Nephron (organoid): Measurements from ENCODE around the gene IKBKG.
A peak's percentile ranks its signal among the peaks of the same experiment; 100 is the strongest.

ENCODE experiments used
- H3K27ac Mint-ChIP-seq, 3 experiments: 2 replicates each; pipeline ENCODE4 v1.8.0; 2020; ENCODE audit warnings: mixed read lengths in 3 of 3, mild to moderate bottlenecking in 2 of 3, moderate library complexity in 1 of 3
- H3K27me3 Mint-ChIP-seq: 2 replicates; pipeline ENCODE4 v1.8.0; 2021; ENCODE audit warnings: low read depth, mild to moderate bottlenecking, moderate library complexity, mixed read lengths
- H3K36me3 Mint-ChIP-seq: 2 replicates; pipeline ENCODE4 v1.8.0; 2020; ENCODE audit warnings: low read depth, mixed read lengths
- H3K4me1 Mint-ChIP-seq: 2 replicates; pipeline ENCODE4 v1.8.0; 2020; ENCODE audit warnings: mixed read lengths
- H3K4me3 Mint-ChIP-seq, 3 experiments: 2 replicates each; pipeline ENCODE4 v1.8.0; 2020; ENCODE audit warnings: mild to moderate bottlenecking in 3 of 3, mixed read lengths in 3 of 3, moderate library complexity in 2 of 3
- H3K9me3 Mint-ChIP-seq: 2 replicates; pipeline ENCODE4 v1.8.0; 2020; ENCODE audit warnings: mixed read lengths
- CTCF ChIP-seq, 3 experiments: fragments of 200-600 bp; sonication (generic); IDR thresholded peaks; one replicate each; pipeline ENCODE4 v1.5.0; 2021; ENCODE audit warnings: antibody characterized with exemption in 3 of 3; ENCODE audit not compliant: unreplicated experiment in 3 of 3

The IKBKG gene

GRCh38 chrX:154513716-154514115 lies 33.7 kb upstream of the IKBKG start:
- H3K27me3 Mint-ChIP-seq = peaks cover under 1% of the 10 kb centered on the region
- peak overlapping the region; percentile 63 to 74 (median 65) for H3K4me3 Mint-ChIP-seq
- TF ChIP-seq CTCF (IDR thresholded peaks at IDR 0.05; ENCODE audit: unreplicated experiment in 3 of 3) = no peak
- H3K9me3 Mint-ChIP-seq = peaks cover 23% of the 10 kb centered on the region
- peaks cover 24% of the 10 kb centered on the region for H3K4me1 Mint-ChIP-seq
- peaks cover 23% of the 10 kb centered on the region for H3K36me3 Mint-ChIP-seq
- H3K27ac Mint-ChIP-seq = peak overlapping the region in 2 of 3 experiments; percentile 12 to 76

GRCh38 chrX:154515090-154515965 lies 32.1 kb upstream of the IKBKG start:
- peaks cover 22% of the 10 kb centered on the region for H3K9me3 Mint-ChIP-seq
- peak overlapping the region; percentile 74 to 89 (median 77) for H3K27ac Mint-ChIP-seq
- H3K4me3 Mint-ChIP-seq = peak overlapping the region; percentile 80 to 83 (median 81)
- peaks cover 11% of the 10 kb centered on the region for H3K36me3 Mint-ChIP-seq
- H3K4me1 Mint-ChIP-seq = peaks cover 24% of the 10 kb centered on the region
- TF ChIP-seq CTCF (IDR thresholded peaks at IDR 0.05; ENCODE audit: unreplicated experiment in 3 of 3) = no peak
- no peaks in the 10 kb centered on the region for H3K27me3 Mint-ChIP-seq

- H3K4me1 Mint-ChIP-seq = peaks cover 24% of the 10 kb centered on the region
- peaks cover 17% of the 10 kb centered on the region for H3K9me3 Mint-ChIP-seq
- peaks cover 9% of the 10 kb centered on the region for H3K36me3 Mint-ChIP-seq
- TF ChIP-seq CTCF (IDR thresholded peaks at IDR 0.05; ENCODE audit: unreplicated experiment in 3 of 3) = no peak
- H3K4me3 Mint-ChIP-seq = peak within 1 kb of the TSS; percentile 84 to 92 (median 88)
- peak within 1 kb of the TSS; percentile 99 to 100 (median 99) for H3K27ac Mint-ChIP-seq
- no peaks in the 10 kb centered on the region for H3K27me3 Mint-ChIP-seq
Measured at GRCh38 chrX:154515966-154516655, 31.3 kb upstream of the IKBKG start, which contains the start of gene FAM3A. Gene FAM3A, minus strand, starts transcription at chrX:154516232. Its CDS starts 460 bp downstream, at chrX:154515772.

GRCh38 chrX:154516656-154517100 lies 30.7 kb upstream of the IKBKG start:
- H3K27me3 Mint-ChIP-seq = no peaks in the 10 kb centered on the region
- H3K36me3 Mint-ChIP-seq = peaks cover 7% of the 10 kb centered on the region
- TF ChIP-seq CTCF (IDR thresholded peaks at IDR 0.05; ENCODE audit: unreplicated experiment in 3 of 3) = no peak
- H3K4me3 Mint-ChIP-seq = peak overlapping the region; percentile 84 to 92 (median 88)
- H3K4me1 Mint-ChIP-seq = peaks cover 24% of the 10 kb centered on the region
- H3K9me3 Mint-ChIP-seq = peaks cover 16% of the 10 kb centered on the region
- peak overlapping the region; percentile 99 to 100 (median 99) for H3K27ac Mint-ChIP-seq

GRCh38 chrX:154517101-154517781 lies 30.2 kb upstream of the IKBKG start:
- Mint-ChIP-seq H3K4me1 (peaks cover 24% of the 10 kb centered on the region), H3K27ac (peak overlapping the region; percentile 99 to 100 (median 99)), H3K27me3 (no peaks in the 10 kb centered on the region), H3K9me3 (peaks cover 16% of the 10 kb centered on the region), H3K36me3 (peaks cover 7% of the 10 kb centered on the region), H3K4me3 (peak overlapping the region; percentile 84 to 92 (median 88))
- TF ChIP-seq CTCF (IDR thresholded peaks at IDR 0.05; ENCODE audit: unreplicated experiment in 3 of 3) = no peak
